Karpas-422 (cell line): ENCODE data around the gene CSF1. TPM values are rescaled to one million over a fixed set of nuclear protein-coding genes. Genes with fewer than 3 reads are reported as not detected.

Experiments used
- DNase-seq: peaks from one replicate; pipeline ENCODE4 v3.0.0-alpha.2; 2015
- H2AFZ ChIP-seq: fragments of 200-600 bp; sonication (generic); 2 replicates; pipeline ENCODE4 v1.6.1; 2014; ENCODE audit warnings: antibody characterized with exemption, low read length, mixed read lengths
- H3K27ac ChIP-seq: fragments of 200-600 bp; sonication (generic); 2 replicates; pipeline ENCODE4 v1.5.1; 2014; ENCODE audit warnings: mild to moderate bottlenecking, low read length, moderate library complexity
- H3K27me3 ChIP-seq: fragments of 200-600 bp; sonication (generic); 2 replicates; pipeline ENCODE4 v1.6.1; 2014; ENCODE audit warnings: low read length, mixed read lengths
- H3K36me3 ChIP-seq: fragments of 200-600 bp; sonication (generic); 2 replicates; pipeline ENCODE4 v1.6.1; 2014; ENCODE audit warnings: low read length, mixed read lengths; ENCODE audit not compliant: insufficient read depth
- H3K4me1 ChIP-seq: fragments of 200-600 bp; sonication (generic); 2 replicates; pipeline ENCODE4 v1.6.1; 2014; ENCODE audit warnings: mild to moderate bottlenecking, low read length, mixed read lengths
- H3K4me2 ChIP-seq: fragments of 200-600 bp; sonication (generic); 2 replicates; pipeline ENCODE4 v1.6.1; 2014; ENCODE audit warnings: low read length, low read depth, mild to moderate bottlenecking; ENCODE audit not compliant: poor library complexity, severe bottlenecking
- H3K4me3 ChIP-seq: fragments of 200-600 bp; sonication (generic); 2 replicates; pipeline ENCODE4 v1.5.1; 2014; ENCODE audit warnings: mild to moderate bottlenecking, antibody characterized with exemption, low read length, mixed read lengths
- H3K79me2 ChIP-seq: fragments of 200-600 bp; sonication (generic); 2 replicates; pipeline ENCODE4 v1.6.1; 2014; ENCODE audit warnings: mild to moderate bottlenecking, low read length, mixed read lengths
- H3K9ac ChIP-seq: fragments of 200-600 bp; sonication (generic); 2 replicates; pipeline ENCODE4 v1.6.0; 2014; ENCODE audit warnings: low read length
- H3K9me2 ChIP-seq: fragments of 200-600 bp; sonication (generic), shearing (Covaris generic); replicated peaks from 2 replicates; pipeline ENCODE4 v1.6.0; 2014; ENCODE audit warnings: mild to moderate bottlenecking, low read length, moderate library complexity; ENCODE audit not compliant: insufficient read depth
- H3K9me3 ChIP-seq: fragments of 300-700, 200-600 bp; sonication (generic); 2 replicates; pipeline ENCODE4 v1.6.1; 2014; ENCODE audit warnings: low read length, mixed read lengths
- H4K20me1 ChIP-seq: fragments of 200-600 bp; sonication (generic); 2 replicates; pipeline ENCODE4 v1.6.1; 2014; ENCODE audit warnings: mild to moderate bottlenecking, antibody characterized with exemption, low read length, low read depth; ENCODE audit not compliant: insufficient read depth
- total RNA-seq: library from RNA; depleted of rRNA; stranded (reverse); fragments of >200 nt; shearing (Covaris generic); gene quantifications from 2 replicates; pipeline ENCODE4 v1.2.3, GENCODE V29; 2014; ENCODE audit warnings: low replicate concordance

The CSF1 gene
- total RNA-seq, 1 experiment from 2014 or later = 0.07 TPM

DNA sequence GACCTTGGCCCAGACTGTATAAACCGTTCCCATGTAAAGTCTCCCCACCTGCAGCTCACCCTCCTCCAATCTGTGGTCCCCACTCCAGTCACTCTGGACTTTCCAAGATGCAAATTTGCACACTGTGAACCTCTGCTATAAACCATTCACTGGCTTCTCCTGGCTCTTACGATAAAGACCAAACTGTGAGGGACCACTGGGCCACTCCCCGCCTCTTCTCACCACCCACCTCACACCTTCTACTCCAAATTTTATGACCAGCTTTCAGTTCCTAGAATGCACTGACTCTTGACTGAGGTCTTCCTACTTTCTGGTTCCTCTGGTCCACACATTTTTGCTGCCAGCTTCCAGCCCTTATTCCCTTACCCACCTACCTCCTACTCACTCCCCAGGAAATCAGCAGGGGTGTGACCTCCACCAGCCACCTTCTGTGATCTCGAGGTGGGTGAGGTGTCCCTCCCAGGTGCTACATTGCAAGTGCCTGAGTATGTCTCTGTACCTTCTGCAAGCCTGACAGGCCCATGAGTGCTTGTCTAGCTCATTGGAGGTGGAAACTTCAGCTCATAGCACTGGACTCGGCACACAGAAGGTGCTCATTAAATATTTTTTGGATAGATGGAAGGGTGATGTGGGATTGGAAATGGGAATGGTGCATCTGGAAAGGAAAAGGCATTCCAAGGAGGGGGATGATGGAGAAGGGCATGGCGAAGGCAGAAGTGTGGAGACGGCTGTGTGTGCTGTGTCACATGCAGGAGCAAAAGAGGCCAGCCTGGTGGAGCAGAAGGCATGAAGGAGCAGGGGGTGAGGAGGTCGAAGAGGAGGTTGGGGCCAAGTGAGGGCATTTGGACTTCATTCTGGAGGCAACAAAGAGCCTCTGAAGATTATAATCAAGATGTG is 15.6 kb upstream of the CSF1 start:
- Histone ChIP-seq H3K4me2 (no peak overlapping the region), H2AFZ (no peak overlapping the region), H3K4me1 (no peaks in the 10 kb centered on the region), H3K27me3 (no peaks in the 10 kb centered on the region), H3K9ac (no peak overlapping the region), H3K36me3 (no peaks in the 10 kb centered on the region), H3K4me3 (no peak overlapping the region), H4K20me1 (no peaks in the 10 kb centered on the region), H3K9me3 (no peaks in the 10 kb centered on the region), H3K79me2 (no peaks in the 10 kb centered on the region), H3K9me2 (no peaks in the 10 kb centered on the region), H3K27ac (no peak overlapping the region)
- no peak for DNase-seq

DNA sequence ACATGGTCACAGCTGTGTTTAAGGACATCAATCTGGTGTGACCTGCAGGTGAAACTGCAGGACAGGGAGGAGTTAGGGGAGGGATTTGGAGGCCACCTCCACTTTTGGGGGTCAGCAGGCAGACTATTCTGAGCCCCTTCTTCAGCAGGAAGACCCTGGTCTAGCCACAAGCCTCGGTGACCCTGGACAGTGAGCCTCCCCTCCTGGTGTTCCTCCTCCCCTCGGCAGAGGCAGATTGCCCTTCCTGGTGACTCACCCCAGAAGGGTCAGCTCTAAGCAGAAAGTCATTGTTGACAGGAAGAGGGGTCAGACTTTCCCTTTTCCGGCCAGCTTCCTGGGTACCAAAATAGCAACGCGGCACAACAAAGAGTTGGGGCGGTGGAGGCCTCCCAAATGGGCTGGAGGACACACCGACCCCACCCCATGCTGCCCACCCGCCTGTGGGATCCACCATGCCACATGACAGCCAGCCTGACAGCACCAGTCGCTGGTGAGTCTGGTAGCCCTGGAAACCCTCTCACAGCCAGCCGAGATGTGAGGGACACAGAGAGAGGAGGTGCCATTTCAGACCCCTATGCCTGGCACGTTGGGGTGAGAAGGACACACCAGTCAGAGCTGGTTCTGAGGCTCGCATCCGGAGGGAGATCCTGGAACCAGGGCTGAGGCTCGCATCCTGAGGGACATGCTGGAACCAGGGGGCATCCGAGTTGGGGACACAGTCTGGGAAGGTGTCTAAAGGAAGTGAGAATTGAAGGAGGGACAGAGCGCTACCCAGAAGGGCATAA is 14.7 kb upstream of the CSF1 start:
- Histone ChIP-seq H3K9me3 (no peaks in the 10 kb centered on the region), H2AFZ (no peak overlapping the region), H3K27ac (no peak overlapping the region), H3K9ac (no peak overlapping the region), H3K4me3 (no peak overlapping the region), H3K36me3 (no peaks in the 10 kb centered on the region), H3K27me3 (no peaks in the 10 kb centered on the region), H3K79me2 (no peaks in the 10 kb centered on the region), H3K4me2 (no peak overlapping the region), H4K20me1 (no peaks in the 10 kb centered on the region), H3K4me1 (no peaks in the 10 kb centered on the region), H3K9me2 (no peaks in the 10 kb centered on the region)
- DNase-seq = no peak

DNA sequence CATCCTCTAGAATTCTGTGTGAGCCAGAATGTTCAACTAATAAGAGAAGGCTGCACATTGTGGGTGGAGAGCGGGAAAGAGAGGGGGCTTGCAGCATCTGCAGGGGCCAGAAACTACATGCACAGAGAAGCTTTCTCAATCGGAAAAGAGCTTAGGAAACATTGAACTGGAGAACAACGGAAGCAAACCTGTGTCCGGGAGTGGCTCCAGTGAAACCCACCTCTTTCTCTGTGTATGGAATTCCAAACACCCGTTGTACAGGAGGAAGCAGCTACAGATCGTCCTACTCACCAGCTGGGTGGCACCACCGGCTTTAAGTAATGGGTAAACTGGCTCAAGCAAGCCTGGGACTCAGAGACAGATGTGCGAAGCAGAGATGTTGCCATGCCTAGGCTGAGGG is 14.0 kb upstream of the CSF1 start:
- no peaks in the 10 kb centered on the region for H3K4me1 ChIP-seq
- H3K36me3 ChIP-seq = no peaks in the 10 kb centered on the region
- H3K9ac ChIP-seq = no peak overlapping the region
- no peaks in the 10 kb centered on the region for H3K27me3 ChIP-seq
- no peak overlapping the region for H3K4me2 ChIP-seq
- no peaks in the 10 kb centered on the region for H4K20me1 ChIP-seq
- no peak overlapping the region for H3K4me3 ChIP-seq
- H3K9me2 ChIP-seq = no peaks in the 10 kb centered on the region
- no peaks in the 10 kb centered on the region for H3K9me3 ChIP-seq
- no peak overlapping the region for H2AFZ ChIP-seq
- DNase-seq = no peak
- H3K79me2 ChIP-seq = no peaks in the 10 kb centered on the region
- H3K27ac ChIP-seq = no peak overlapping the region

DNA sequence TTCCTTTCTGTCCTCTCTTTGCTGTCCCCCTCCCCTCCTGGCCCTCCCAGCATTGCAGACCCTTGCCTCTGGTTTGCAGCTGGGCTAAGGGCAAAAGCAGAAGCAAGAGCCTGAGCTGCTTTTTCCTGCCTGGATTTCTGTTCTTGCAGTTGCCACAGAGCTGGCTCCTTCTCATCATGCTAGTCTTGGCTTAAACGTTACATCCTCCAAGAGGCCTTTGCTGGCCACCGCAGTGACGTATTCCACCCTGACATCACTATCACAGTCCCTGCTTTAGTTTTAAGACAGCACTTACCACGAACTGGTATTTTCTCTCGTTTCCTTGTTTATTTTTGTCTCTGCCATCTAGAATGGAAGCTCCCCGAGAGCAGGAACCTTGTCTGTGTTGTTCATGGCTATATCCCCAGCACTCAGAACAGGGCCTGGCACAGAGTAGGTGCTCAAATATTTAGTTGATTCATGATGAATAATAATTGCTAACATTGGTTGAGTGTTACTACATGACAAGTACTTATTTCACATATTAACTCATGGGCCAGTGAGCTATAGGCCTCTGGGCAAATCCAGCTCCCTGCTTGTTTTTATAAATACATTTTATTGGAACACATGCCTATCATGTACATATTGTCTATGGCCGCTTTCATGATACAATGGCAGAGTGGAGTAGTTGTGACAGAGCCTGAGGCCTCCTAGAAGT is 13.2 kb upstream of the CSF1 start:
- Histone ChIP-seq H3K27me3 (no peaks in the 10 kb centered on the region), H3K79me2 (no peaks in the 10 kb centered on the region), H3K9me3 (no peaks in the 10 kb centered on the region), H3K4me1 (no peaks in the 10 kb centered on the region), H3K4me2 (no peak overlapping the region), H2AFZ (no peak overlapping the region), H3K27ac (no peak overlapping the region), H3K4me3 (no peak overlapping the region), H4K20me1 (no peaks in the 10 kb centered on the region), H3K9me2 (no peaks in the 10 kb centered on the region), H3K36me3 (no peaks in the 10 kb centered on the region), H3K9ac (no peak overlapping the region)
- no peak for DNase-seq

DNA sequence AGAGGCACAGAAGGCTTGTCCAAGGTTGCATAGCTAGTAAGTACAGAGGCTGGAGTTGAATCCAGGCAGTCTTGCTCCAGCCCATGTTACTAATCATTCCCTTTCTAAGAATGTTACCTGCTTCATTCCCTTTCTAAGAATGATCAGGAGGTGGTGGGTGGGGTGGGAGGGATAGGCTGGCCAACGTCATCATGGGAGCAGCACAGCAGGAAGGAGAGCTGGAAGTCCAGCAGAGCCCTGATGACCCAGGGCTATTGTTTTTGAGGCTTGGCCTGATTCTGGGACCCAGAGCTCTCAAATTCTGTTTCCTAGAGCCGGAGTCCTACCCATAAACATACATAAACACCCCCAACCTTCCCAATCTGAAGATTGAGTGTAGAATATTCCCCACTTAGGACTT is 11.8 kb upstream of the CSF1 start:
- H3K9me2 ChIP-seq = no peaks in the 10 kb centered on the region
- H2AFZ ChIP-seq = no peak overlapping the region
- no peak overlapping the region for H3K4me2 ChIP-seq
- H4K20me1 ChIP-seq = no peaks in the 10 kb centered on the region
- no peak overlapping the region for H3K4me3 ChIP-seq
- H3K4me1 ChIP-seq = no peaks in the 10 kb centered on the region
- no peaks in the 10 kb centered on the region for H3K9me3 ChIP-seq
- no peak overlapping the region for H3K27ac ChIP-seq
- H3K36me3 ChIP-seq = no peaks in the 10 kb centered on the region
- no peaks in the 10 kb centered on the region for H3K27me3 ChIP-seq
- H3K9ac ChIP-seq = no peak overlapping the region
- DNase-seq = no peak
- no peaks in the 10 kb centered on the region for H3K79me2 ChIP-seq

DNA sequence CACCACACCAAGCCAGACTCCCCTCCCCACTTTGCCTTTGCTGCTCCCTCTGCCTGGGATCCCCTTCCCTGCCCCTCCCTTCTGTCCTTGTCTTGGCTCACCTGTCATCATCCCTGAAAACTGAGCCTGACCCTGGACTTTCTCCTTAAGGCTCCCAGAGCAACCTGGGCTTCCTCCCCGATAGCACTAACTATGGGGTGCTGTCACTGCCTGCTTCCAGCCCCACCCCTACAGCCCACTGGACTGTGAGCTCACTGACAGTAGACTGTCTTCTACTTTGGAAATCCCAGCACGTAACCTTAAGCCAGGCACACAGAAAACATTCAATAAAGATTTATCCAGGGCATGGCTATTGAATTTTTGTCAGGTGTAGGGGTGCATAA is 9.5 kb upstream of the CSF1 start:
- Histone ChIP-seq H3K9ac (no peak overlapping the region), H3K4me3 (no peak overlapping the region), H3K4me2 (no peak overlapping the region), H3K9me3 (no peaks in the 10 kb centered on the region), H3K27ac (no peak overlapping the region), H3K36me3 (no peaks in the 10 kb centered on the region), H3K79me2 (no peaks in the 10 kb centered on the region), H3K27me3 (no peaks in the 10 kb centered on the region), H2AFZ (no peak overlapping the region), H4K20me1 (no peaks in the 10 kb centered on the region), H3K9me2 (no peaks in the 10 kb centered on the region), H3K4me1 (peaks cover 2% of the 10 kb centered on the region; the same call in 1 of the 2 replicates)
- DNase-seq = no peak

DNA sequence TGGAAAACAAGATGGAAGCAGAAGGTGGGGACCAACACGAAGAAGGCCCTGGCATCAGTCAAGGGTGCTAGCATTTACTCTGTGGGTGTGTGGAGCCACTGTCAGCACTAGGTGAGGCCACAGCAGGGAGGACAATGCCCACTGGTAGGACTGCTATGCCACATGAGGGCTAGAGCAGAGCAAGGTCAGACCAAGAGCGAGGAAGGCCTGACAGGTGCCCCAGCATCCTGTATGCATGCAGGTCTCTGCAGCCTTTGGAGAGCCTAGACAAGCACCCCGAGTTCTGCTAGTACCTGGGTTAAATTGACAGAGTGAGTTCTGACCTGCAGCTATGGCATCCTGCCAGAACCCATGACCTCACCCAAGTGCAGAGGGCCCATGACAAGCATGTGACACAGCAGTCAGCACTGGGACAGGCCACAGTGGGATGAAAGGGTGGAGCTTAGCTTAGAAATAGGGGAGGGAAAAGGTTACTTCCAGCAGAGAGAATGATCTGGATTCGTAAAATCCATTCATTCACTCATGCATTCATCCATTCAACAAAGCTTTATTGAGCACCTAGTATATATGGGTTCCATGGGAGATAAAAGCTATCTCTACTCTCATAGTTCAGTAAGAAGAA is 9.0 kb upstream of the CSF1 start:
- Histone ChIP-seq H3K79me2 (no peaks in the 10 kb centered on the region), H3K27me3 (no peaks in the 10 kb centered on the region), H2AFZ (no peak overlapping the region), H3K9me2 (no peaks in the 10 kb centered on the region), H3K9me3 (no peaks in the 10 kb centered on the region), H3K4me3 (no peak overlapping the region), H3K4me2 (no peak overlapping the region), H3K4me1 (peaks cover 6% of the 10 kb centered on the region; the same call in 1 of the 2 replicates), H3K27ac (no peak overlapping the region), H4K20me1 (no peaks in the 10 kb centered on the region), H3K9ac (no peak overlapping the region), H3K36me3 (no peaks in the 10 kb centered on the region)
- DNase-seq = no peak
